Measurements from ENCODE around the gene YWHAG.
"Not testable (repeated sequence)": the region's sequence is repeated elsewhere in the genome, so short reads cannot be mapped to it uniquely, and the experiment has no call there.

- not testable (repeated sequence) for TF ChIP-seq CTCF (conservative IDR thresholded peaks at IDR 0.05 in 1 of 2, IDR thresholded peaks at IDR 0.05 in 1 of 2; ENCODE audit: extremely low read depth in 1 of 2, insufficient read depth in 1 of 2, low read depth in 1 of 2, low read length in 2 of 2); EZH2 (IDR thresholded peaks at IDR 0.05; ENCODE audit: borderline replicate concordance, low read length)
Observed at GRCh38 chr7:76309341-76310101, 49.3 kb downstream of the YWHAG start.
